AG04449 (cell line): ENCODE data around the gene SPG7.

Source experiments
- CTCF ChIA-PET: fragments of 350-600 bp; formaldehyde crosslinking; extraction: SDS; loops from one replicate; lab custom pipeline; 2021; ENCODE audit warnings: antibody characterized with exemption; lab: Yijun Ruan, JAX
- POLR2A ChIA-PET: fragments of 400-600, 350-600 bp; formaldehyde crosslinking; extraction: SDS; loops from one replicate; lab custom pipeline; 2020; ENCODE audit warnings: antibody characterized with exemption, inconsistent platforms; lab: Yijun Ruan, JAX
- DNase-seq: peaks from one replicate; pipeline ENCODE4 v3.0.0-alpha.2; 2010; ENCODE audit warnings: low read depth, low spot score
- H3K4me3 ChIP-seq: 2 replicates; pipeline ENCODE4 v1.5.1; 2011; ENCODE audit warnings: low read depth, mild to moderate bottlenecking, control low read depth, low read length
- TF ChIP-seq, protein P1 (sequence below): IDR thresholded peaks from one replicate; pipeline ENCODE4 v1.5.1; 2011; ENCODE audit warnings: mild to moderate bottlenecking, moderate library complexity, low read length, control low read depth, inconsistent platforms; ENCODE audit not compliant: insufficient read depth; ENCODE audit errors: missing control alignments

SPG7 gene

DNA sequence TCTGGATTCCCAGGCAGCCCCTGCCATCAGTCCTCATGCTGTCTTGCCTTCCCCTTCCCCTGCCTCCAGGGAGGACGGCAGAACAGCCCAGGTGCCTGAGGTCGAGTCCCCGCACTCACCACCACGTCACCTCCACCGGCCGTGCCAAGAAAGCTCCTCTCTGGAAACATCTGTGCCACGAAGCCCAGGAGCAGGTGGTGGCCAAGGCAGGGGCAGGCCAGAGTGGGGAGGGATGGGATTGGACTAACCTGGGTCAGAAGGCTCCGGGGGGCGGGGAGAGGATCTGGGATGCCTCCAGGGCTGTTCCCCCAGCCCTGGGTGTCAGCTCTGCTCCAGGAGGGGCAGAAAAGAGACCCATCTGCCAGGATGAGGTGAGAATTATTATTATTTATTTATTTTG, 97.8 kb downstream of the SPG7 start:
- ChIA-PET POLR2A (no interaction called here), CTCF (no interaction called here)
- TF ChIP-seq, protein P1, sequence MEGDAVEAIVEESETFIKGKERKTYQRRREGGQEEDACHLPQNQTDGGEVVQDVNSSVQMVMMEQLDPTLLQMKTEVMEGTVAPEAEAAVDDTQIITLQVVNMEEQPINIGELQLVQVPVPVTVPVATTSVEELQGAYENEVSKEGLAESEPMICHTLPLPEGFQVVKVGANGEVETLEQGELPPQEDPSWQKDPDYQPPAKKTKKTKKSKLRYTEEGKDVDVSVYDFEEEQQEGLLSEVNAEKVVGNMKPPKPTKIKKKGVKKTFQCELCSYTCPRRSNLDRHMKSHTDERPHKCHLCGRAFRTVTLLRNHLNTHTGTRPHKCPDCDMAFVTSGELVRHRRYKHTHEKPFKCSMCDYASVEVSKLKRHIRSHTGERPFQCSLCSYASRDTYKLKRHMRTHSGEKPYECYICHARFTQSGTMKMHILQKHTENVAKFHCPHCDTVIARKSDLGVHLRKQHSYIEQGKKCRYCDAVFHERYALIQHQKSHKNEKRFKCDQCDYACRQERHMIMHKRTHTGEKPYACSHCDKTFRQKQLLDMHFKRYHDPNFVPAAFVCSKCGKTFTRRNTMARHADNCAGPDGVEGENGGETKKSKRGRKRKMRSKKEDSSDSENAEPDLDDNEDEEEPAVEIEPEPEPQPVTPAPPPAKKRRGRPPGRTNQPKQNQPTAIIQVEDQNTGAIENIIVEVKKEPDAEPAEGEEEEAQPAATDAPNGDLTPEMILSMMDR = no peak
- no peak overlapping the region for H3K4me3 ChIP-seq
- no peak for DNase-seq
